K562 (cell line): Measurements from ENCODE around the gene SUOX. TPM values are rescaled to one million over a fixed set of nuclear protein-coding genes. Genes with fewer than 3 reads are reported as not detected.

ENCODE experiments used
- ARHGAP35 ChIP-seq: fragments of 450-650 bp; IDR thresholded peaks from 2 replicates; pipeline ENCODE4 v1.6.1; 2018; ENCODE audit not compliant: partially characterized antibody
- CBX3 ChIP-seq, 2 experiments: IDR thresholded peaks; 1 replicate in 1 of 2; 2 replicates in 1 of 2; pipeline ENCODE4 v1.6.1; 2012; ENCODE audit warnings: inconsistent platforms in 2 of 2, low read length in 2 of 2, borderline replicate concordance in 1 of 2, control low read depth in 1 of 2
- NELFE ChIP-seq: IDR thresholded peaks from 2 replicates; pipeline ENCODE4 v1.6.1; 2011; ENCODE audit warnings: mild to moderate bottlenecking; ENCODE audit not compliant: insufficient read depth, insufficient read length
- TFE3 ChIP-seq: fragments of 450-650 bp; formaldehyde crosslinking; IDR thresholded peaks from 2 replicates; pipeline ENCODE4 v1.4.0; 2020; ENCODE audit warnings: mild to moderate bottlenecking, mixed read lengths
- ZBTB17 ChIP-seq: fragments of 450-650 bp; formaldehyde crosslinking; IDR thresholded peaks from 2 replicates; pipeline ENCODE4 v1.4.0; 2020; ENCODE audit warnings: mild to moderate bottlenecking
- ZC3H8 ChIP-seq: fragments of 450-650 bp; IDR thresholded peaks from 2 replicates; pipeline ENCODE4 v1.6.1; 2017
- ZFPM2 ChIP-seq: fragments of 250-450 bp; sonication (Bioruptor Pico); IDR thresholded peaks from 2 replicates; pipeline ENCODE4 v1.5.1; 2022; ENCODE audit warnings: mild to moderate bottlenecking
- ZNF232 ChIP-seq: sonication (generic); formaldehyde crosslinking; IDR thresholded peaks from 2 replicates; pipeline ENCODE4 v1.8.0; 2022; ENCODE audit warnings: mild to moderate bottlenecking, missing genetic modification reagents
- polyA plus RNA-seq, 8 experiments: library from polyadenylated mRNA; depleted of rRNA in 4 of 8; stranded (reverse) in 5 of 8; unstranded in 3 of 8; fragments of >200 nt; fragmentation: Nextera tagmentation in 2 of 8; fragmentation: Illumina TruSeq in 1 of 8; extraction: Ambion mirVana in 2 of 8; extraction: Trizol in 1 of 8; gene quantifications; 2 replicates each; pipeline versions ENCODE4 v1.2.1 to v1.2.3, GENCODE V29; 2011 to 2014; ENCODE audit warnings: inconsistent platforms in 1 of 8, missing spikeins in 1 of 8
- total RNA-seq, 7 experiments: library from RNA; depleted of rRNA in 6 of 7; stranded (reverse); fragments of >200 nt in 6 of 7; fragmentation: Illumina TruSeq in 2 of 7; extraction: Trizol in 2 of 7; gene quantifications; 2 replicates each; pipeline versions ENCODE4 v1.2.1 to v1.2.3, GENCODE V29; 2011 to 2021; ENCODE audit warnings: low replicate concordance in 1 of 7
- TF ChIP-seq, protein P1 (sequence below), 2 experiments: fragments of 450-650 bp; formaldehyde crosslinking in 1 of 2; IDR thresholded peaks; 2 replicates each; pipeline versions ENCODE4 v1.4.0 to v1.6.1; 2014 to 2020; ENCODE audit warnings: mild to moderate bottlenecking in 2 of 2, borderline replicate concordance in 1 of 2, low read depth in 1 of 2
- TF ChIP-seq, protein P2 (sequence below): sonication (generic); formaldehyde crosslinking; IDR thresholded peaks from 2 replicates; pipeline ENCODE4 v1.8.1; 2023; ENCODE audit warnings: mild to moderate bottlenecking, missing genetic modification reagents, moderate library complexity
- TF ChIP-seq, protein P3 (sequence below): sonication (generic); formaldehyde crosslinking; IDR thresholded peaks from 2 replicates; pipeline ENCODE4 v1.8.0; 2022; ENCODE audit warnings: mild to moderate bottlenecking, missing genetic modification reagents

The SUOX gene
- total and polyA plus RNA-seq, 9 of the 15 experiments (the other 6 are each of a cell fraction or from before 2014, with no cell fraction given), result 9.2 to 39.7 (median 25.4) TPM

DNA sequence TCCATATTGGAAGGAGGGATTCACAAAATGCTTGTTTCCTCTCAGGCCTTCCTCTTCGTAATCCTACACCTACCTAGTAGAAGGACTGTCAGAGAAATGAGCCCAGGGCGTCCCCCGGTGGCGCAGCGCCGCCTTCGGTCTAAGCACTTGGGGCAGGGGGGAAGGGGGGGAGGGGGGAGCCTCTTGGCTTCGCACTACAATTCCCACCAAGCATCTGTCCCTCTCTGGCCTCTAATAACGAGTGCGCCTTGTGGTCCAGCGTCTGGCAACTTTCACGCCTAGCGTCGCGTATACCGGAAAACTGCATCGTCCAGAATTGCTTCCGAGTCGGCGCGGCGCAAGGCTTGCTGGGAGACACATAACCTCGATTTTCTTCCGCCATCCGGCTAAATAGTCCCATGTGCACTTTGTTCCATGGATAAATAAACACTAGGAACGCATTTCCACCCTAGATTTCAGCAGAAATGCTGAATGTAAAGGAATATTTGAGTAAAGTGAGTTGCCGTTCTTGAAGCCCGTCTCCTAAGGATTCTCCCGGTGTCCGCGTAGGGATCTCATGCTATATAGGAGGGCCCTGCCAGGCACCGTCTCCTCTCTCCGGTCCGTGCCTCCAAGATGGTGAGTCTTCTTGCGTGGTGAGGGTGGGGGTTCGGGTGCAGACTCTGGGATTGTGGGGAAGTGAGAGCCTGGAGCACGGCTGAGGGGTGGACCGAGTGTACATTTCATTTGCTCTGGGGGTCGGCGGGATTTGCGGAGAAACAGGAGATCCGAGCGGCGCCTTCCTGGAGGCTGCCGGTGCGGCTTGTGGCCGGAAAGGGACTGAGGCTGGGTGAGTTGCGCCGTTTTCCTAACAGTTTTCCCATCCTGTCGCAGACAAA, 44.7 kb downstream of the SUOX start, which contains the start of gene RPS26 (continued):
- TF ChIP-seq ZC3H8 (peak; percentile 91), ARHGAP35 (peak; percentile 39), ZFPM2 (CRISPR knock-in tag) (0 out of 2 replicates have a peak, but pooled peaks have one; percentile 28), ZBTB17 (CRISPR knock-in tag) (peak; percentile 86), ZNF232 (0 out of 2 replicates have a peak, but pooled peaks have one; percentile 16), NELFE (peak; percentile 51), TFE3 (CRISPR knock-in tag) (no peak), CBX3 (IDR thresholded peaks at IDR 0.05; ENCODE audit: borderline replicate concordance in 1 of 2, low read length in 2 of 2) (0 out of 3 replicates have a peak, but pooled peaks of 1 of the 2 experiments have one; percentile 68)
- TF ChIP-seq, protein P1, sequence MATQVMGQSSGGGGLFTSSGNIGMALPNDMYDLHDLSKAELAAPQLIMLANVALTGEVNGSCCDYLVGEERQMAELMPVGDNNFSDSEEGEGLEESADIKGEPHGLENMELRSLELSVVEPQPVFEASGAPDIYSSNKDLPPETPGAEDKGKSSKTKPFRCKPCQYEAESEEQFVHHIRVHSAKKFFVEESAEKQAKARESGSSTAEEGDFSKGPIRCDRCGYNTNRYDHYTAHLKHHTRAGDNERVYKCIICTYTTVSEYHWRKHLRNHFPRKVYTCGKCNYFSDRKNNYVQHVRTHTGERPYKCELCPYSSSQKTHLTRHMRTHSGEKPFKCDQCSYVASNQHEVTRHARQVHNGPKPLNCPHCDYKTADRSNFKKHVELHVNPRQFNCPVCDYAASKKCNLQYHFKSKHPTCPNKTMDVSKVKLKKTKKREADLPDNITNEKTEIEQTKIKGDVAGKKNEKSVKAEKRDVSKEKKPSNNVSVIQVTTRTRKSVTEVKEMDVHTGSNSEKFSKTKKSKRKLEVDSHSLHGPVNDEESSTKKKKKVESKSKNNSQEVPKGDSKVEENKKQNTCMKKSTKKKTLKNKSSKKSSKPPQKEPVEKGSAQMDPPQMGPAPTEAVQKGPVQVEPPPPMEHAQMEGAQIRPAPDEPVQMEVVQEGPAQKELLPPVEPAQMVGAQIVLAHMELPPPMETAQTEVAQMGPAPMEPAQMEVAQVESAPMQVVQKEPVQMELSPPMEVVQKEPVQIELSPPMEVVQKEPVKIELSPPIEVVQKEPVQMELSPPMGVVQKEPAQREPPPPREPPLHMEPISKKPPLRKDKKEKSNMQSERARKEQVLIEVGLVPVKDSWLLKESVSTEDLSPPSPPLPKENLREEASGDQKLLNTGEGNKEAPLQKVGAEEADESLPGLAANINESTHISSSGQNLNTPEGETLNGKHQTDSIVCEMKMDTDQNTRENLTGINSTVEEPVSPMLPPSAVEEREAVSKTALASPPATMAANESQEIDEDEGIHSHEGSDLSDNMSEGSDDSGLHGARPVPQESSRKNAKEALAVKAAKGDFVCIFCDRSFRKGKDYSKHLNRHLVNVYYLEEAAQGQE (IDR thresholded peaks at IDR 0.05; ENCODE audit: borderline replicate concordance), result peak; percentile 64; the same call in 1 of the 2 replicates
- TF ChIP-seq, protein P1 (CRISPR knock-in tag; IDR thresholded peaks at IDR 0.05; ENCODE audit: low read depth), result peak; percentile 58; the same call in 1 of the 2 replicates
- TF ChIP-seq, protein P2, sequence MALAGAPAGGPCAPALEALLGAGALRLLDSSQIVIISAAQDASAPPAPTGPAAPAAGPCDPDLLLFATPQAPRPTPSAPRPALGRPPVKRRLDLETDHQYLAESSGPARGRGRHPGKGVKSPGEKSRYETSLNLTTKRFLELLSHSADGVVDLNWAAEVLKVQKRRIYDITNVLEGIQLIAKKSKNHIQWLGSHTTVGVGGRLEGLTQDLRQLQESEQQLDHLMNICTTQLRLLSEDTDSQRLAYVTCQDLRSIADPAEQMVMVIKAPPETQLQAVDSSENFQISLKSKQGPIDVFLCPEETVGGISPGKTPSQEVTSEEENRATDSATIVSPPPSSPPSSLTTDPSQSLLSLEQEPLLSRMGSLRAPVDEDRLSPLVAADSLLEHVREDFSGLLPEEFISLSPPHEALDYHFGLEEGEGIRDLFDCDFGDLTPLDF (CRISPR knock-in tag), result peak; percentile 64
- TF ChIP-seq, protein P3, sequence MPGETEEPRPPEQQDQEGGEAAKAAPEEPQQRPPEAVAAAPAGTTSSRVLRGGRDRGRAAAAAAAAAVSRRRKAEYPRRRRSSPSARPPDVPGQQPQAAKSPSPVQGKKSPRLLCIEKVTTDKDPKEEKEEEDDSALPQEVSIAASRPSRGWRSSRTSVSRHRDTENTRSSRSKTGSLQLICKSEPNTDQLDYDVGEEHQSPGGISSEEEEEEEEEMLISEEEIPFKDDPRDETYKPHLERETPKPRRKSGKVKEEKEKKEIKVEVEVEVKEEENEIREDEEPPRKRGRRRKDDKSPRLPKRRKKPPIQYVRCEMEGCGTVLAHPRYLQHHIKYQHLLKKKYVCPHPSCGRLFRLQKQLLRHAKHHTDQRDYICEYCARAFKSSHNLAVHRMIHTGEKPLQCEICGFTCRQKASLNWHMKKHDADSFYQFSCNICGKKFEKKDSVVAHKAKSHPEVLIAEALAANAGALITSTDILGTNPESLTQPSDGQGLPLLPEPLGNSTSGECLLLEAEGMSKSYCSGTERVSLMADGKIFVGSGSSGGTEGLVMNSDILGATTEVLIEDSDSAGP (CRISPR knock-in tag), result peak; percentile 74
